ENCODE measurements around the gene CYTIP.

- TF ChIP-seq CTCF (conservative IDR thresholded peaks at IDR 0.05; ENCODE audit: low read depth, low read length), result no peak
- TF ChIP-seq EZH2 (IDR thresholded peaks at IDR 0.05; ENCODE audit: borderline replicate concordance, low read depth, low read length, poor library complexity, severe bottlenecking), result no peak
Observed at GRCh38 chr2:157415591-157416101, 28.2 kb downstream of the CYTIP start.
